ENCODE results near the gene TRIM14. TPM values are rescaled to one million over a fixed set of nuclear protein-coding genes. Genes with fewer than 3 reads are reported as not detected.
"Not testable (repeated sequence)": the region's sequence is repeated elsewhere in the genome, so short reads cannot be mapped to it uniquely, and the experiment has no call there.

Gene TRIM14
- total RNA-seq, 1 experiment from 2014 or later: 34.1 TPM

DNA sequence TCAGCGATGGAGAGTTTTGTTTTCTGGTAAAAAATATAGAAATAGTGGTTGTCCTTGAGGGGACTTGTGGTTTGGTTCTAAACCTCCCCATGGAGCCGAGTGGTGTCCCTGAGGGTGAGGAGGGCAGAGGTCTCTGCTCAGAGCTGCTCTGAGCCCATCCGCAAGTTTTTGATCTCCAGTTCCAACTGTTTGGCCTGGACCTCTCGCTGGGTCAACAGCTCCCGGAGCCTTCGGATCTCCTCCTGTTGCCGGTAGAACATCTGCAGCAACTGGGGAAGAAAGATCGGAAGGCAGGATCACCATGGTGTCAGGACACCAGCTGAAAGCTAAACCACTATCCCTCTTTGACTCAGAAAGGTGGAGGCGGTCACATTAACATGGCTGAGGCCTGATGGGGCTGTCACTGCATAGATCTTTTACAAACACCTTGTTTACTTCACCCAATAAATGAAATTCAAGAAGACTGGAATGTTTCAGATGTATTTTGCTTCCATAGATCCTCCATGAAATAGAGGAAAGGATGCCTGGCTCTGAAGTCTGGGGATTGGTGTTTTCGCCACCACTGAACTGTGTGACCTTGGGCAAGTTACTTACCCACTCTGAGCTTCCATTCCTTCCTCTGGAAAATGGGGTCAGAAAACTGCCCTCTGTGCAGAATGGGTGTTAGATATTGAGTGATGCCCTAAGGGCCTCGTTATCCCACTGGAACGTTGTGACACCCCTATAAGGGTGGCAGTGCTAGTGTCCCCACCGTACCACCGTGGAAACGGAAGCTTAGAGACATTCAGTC lies 5.8 kb upstream of the TRIM14 start:
- H3K4me1 Mint-ChIP-seq (ENCODE audit: low read depth, unreplicated experiment): peaks cover 10% of the 10 kb centered on the region
- TF ChIP-seq, protein P1, sequence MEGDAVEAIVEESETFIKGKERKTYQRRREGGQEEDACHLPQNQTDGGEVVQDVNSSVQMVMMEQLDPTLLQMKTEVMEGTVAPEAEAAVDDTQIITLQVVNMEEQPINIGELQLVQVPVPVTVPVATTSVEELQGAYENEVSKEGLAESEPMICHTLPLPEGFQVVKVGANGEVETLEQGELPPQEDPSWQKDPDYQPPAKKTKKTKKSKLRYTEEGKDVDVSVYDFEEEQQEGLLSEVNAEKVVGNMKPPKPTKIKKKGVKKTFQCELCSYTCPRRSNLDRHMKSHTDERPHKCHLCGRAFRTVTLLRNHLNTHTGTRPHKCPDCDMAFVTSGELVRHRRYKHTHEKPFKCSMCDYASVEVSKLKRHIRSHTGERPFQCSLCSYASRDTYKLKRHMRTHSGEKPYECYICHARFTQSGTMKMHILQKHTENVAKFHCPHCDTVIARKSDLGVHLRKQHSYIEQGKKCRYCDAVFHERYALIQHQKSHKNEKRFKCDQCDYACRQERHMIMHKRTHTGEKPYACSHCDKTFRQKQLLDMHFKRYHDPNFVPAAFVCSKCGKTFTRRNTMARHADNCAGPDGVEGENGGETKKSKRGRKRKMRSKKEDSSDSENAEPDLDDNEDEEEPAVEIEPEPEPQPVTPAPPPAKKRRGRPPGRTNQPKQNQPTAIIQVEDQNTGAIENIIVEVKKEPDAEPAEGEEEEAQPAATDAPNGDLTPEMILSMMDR (IDR thresholded peaks at IDR 0.05; ENCODE audit: unreplicated experiment): no peak
- peaks cover 22% of the 10 kb centered on the region for H3K36me3 Mint-ChIP-seq (ENCODE audit: insufficient read depth, unreplicated experiment)
- H3K4me3 Mint-ChIP-seq (ENCODE audit: low read depth, unreplicated experiment): no peak overlapping the region
- CTCF ChIA-PET: no interaction called here
- H3K27me3 Mint-ChIP-seq (ENCODE audit: unreplicated experiment): no peaks in the 10 kb centered on the region
- DNase-seq: no peak
- BruUV-seq (replicated peaks): no TSS peak
- intact Hi-C loops (cut with micrococcal nuclease; ENCODE audit: unreplicated experiment): no loop called here
- H3K9me3 Mint-ChIP-seq (ENCODE audit: low read depth, unreplicated experiment): no peaks in the 10 kb centered on the region
- no peak overlapping the region for H3K27ac Mint-ChIP-seq (ENCODE audit: unreplicated experiment)

- H3K27ac Mint-ChIP-seq (ENCODE audit: unreplicated experiment); CTCF ChIA-PET: not testable (repeated sequence)
Observed at GRCh38 chr9:98124091-98124490, 5.1 kb upstream of the TRIM14 start.

GRCh38 chr9:98121058-98121457 lies 2.0 kb upstream of the TRIM14 start:
- Mint-ChIP-seq H3K27ac (ENCODE audit: unreplicated experiment) (peak overlapping the region; percentile 78), H3K36me3 (ENCODE audit: insufficient read depth, unreplicated experiment) (peaks cover 30% of the 10 kb centered on the region), H3K27me3 (ENCODE audit: unreplicated experiment) (no peaks in the 10 kb centered on the region), H3K9me3 (ENCODE audit: low read depth, unreplicated experiment) (no peaks in the 10 kb centered on the region), H3K4me3 (ENCODE audit: low read depth, unreplicated experiment) (no peak overlapping the region), H3K4me1 (ENCODE audit: low read depth, unreplicated experiment) (peaks cover 27% of the 10 kb centered on the region)
- TF ChIP-seq, protein P1 (IDR thresholded peaks at IDR 0.05; ENCODE audit: unreplicated experiment): no peak
- no TSS peak for BruUV-seq (replicated peaks)
- CTCF ChIA-PET: interaction anchor here (1.3 kb wide), 1 partner anchor 142 kb away, joined by 7 read pairs; no protein-coding TSS in a partner anchor
- intact Hi-C loops (cut with micrococcal nuclease; ENCODE audit: unreplicated experiment): no loop called here
- no peak for DNase-seq

More at GRCh38 chr9:98124091-98124490, 5.1 kb upstream of the TRIM14 start:
- DNase-seq; H3K9me3 Mint-ChIP-seq (ENCODE audit: low read depth, unreplicated experiment); H3K27me3 Mint-ChIP-seq (ENCODE audit: unreplicated experiment); H3K4me3 Mint-ChIP-seq (ENCODE audit: low read depth, unreplicated experiment); intact Hi-C loops (cut with micrococcal nuclease; ENCODE audit: unreplicated experiment): not testable (repeated sequence)
- Mint-ChIP-seq H3K36me3 (ENCODE audit: insufficient read depth, unreplicated experiment) (peaks cover 27% of the 10 kb centered on the region), H3K4me1 (ENCODE audit: low read depth, unreplicated experiment) (peaks cover 17% of the 10 kb centered on the region)
- BruUV-seq (replicated peaks): TSS peak; percentile 43

DNA sequence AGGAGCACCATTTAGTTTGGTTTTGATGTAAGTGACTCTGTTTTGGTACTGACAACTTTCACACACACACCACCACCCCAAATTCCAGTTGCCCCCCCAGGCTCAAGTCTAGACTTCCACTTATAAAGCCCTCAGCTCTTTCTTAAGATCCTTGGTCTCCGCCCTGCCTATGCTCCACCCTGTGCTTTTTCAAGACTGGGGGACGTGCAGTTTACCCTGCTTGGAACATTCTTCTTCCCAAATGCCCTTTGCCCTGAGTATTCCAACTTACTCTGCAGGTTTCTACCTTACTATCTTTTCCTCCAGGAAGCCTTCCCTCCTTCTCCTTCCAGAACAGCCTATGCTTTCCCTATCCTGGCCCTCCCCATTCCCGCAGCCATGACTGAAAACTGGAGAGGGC lies 1.5 kb upstream of the TRIM14 start:
- Mint-ChIP-seq H3K27ac (ENCODE audit: unreplicated experiment) (peak overlapping the region; percentile 78), H3K36me3 (ENCODE audit: insufficient read depth, unreplicated experiment) (peaks cover 30% of the 10 kb centered on the region), H3K4me3 (ENCODE audit: low read depth, unreplicated experiment) (no peak overlapping the region), H3K9me3 (ENCODE audit: low read depth, unreplicated experiment) (no peaks in the 10 kb centered on the region), H3K4me1 (ENCODE audit: low read depth, unreplicated experiment) (peaks cover 27% of the 10 kb centered on the region), H3K27me3 (ENCODE audit: unreplicated experiment) (no peaks in the 10 kb centered on the region)
- CTCF ChIA-PET: no interaction called here
- intact Hi-C loops (cut with micrococcal nuclease; ENCODE audit: unreplicated experiment): no loop called here
- TF ChIP-seq, protein P1 (IDR thresholded peaks at IDR 0.05; ENCODE audit: unreplicated experiment): no peak
- DNase-seq: no peak
- BruUV-seq (replicated peaks): no TSS peak
